GF-D8 (cell line): ENCODE measurements around the gene DNAH17.
"Not testable (repeated sequence)": the region's sequence is repeated elsewhere in the genome, so short reads cannot be mapped to it uniquely, and the experiment has no call there.

Experiments
- DNase-seq: peaks from one replicate; lab custom pipeline; 2025; lab: John Stamatoyannopoulos, UW

Gene DNAH17

DNA sequence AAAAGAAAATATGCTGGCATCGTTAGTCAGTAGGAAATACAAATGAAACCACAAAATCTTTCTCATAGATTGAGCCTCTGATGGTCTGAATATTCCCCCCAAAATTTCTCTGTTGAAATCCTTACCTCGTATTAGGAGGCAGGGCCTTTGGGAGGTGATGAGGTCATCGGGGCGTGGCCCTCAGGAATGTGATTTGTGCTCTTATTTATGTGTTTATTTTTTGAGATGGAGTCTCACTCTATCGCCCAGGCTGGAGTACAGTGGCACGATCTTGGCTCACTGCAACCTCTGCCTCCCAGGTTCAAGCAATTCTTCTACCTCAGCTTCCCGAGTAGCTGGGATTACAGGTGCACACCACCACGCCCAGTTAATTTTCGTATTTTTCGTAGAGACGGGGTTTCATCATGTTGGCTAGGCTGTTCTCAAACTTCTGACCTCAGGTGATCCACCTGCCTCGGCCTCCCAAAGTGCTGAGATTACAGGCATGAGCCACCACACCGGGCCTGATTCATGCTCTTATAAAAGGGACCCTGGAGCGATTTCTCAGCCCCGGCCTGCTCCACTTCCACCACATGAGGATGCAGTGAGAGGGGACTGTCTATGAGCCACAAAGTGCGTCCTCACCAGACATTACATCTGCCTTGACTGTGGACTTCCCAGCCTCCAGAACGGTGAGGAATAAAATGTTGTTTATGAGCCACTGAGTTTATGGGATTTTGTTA, 53.1 kb downstream of the DNAH17 start:
- no peak for DNase-seq

GRCh38 chr17:78522031-78522809, 55.0 kb downstream of the DNAH17 start:
- no peak for DNase-seq

DNA sequence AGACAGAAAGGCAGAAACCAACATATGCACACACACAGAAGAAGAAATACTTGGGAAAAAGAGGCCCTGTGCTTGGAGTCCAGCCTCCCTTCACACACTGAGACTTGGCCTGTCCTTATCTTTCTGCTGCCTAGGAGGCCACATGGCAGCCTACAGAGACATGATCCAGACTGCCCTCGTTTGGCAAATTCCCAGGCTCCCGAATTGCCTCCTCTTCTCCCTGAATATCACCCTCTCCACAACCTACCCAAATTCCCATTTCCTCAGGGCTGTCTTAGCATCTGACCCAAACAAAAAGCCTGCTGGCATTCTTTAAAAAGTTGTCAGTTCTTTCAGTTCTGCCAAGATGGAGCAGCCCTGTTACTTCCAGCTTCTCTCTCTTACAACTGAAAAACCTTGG, 59.8 kb downstream of the DNAH17 start:
- DNase-seq: no peak

GRCh38 chr17:78515480-78515879, 61.7 kb downstream of the DNAH17 start:
- no peak for DNase-seq

DNA sequence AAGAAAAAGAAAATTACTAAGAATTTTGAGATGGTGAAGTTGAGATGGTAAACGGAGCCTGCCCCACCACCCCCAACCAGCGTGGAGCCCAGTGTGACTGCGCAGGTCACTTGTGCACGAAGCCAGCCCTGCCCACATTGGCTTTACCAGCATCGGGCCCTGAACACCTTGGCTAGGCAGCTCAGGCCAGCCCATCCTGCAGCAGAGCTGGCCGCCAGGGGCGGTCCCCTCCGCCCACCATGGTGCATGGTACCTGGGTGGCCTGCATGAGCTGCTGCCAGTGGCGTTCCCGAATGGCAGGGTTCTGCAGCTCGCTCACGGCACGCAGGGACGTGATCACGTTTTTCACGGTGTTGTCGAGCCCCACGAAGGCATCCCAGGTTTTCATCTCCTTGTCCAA, 62.7 kb downstream of the DNAH17 start:
- DNase-seq: no peak

GRCh38 chr17:78512976-78513375, 64.2 kb downstream of the DNAH17 start:
- DNase-seq: no peak

DNA sequence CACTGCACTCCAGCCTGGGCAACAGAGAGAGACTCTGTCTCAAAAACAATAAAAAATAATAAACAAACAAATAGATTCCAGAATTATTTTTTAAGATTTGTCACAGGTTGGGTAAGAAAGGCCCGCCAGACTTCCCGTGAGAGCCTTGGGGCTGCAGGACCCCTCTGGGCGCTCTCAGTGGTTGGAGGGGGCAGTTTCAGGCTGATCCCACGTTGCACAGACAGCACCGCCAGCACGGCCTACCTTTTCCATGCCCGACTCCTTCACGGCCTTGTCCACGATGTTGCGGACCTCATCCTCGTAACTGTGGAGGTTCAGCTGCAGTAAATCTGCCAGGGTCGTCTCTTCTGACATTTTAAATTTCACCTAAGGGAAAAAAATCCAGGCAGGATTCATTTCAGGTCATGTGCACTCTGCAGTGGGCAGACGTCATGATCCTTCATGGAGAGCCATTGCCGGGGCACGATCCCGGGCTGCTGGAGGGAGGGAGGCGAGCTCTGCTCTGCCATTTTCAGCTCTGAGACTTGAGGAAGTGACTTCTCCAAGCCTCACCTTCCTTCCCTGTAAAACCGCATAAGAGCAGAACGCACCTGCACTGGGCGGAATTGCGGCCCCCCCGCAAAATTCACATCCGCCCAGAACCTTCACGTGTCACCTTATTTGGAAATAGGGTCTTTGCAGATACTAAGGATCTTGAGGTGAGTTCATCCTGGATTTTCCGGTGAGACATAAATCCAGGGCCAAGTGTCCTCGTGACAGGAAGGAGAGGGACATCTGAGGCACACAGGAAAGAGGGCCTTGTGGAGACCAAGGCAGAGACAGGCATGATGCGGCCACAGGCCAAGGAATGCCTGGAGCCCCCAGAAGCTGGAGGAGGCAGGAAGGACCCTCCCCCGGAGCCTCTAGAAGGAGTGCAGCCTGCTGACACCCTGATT, 66.8 kb downstream of the DNAH17 start:
- no peak for DNase-seq

DNA sequence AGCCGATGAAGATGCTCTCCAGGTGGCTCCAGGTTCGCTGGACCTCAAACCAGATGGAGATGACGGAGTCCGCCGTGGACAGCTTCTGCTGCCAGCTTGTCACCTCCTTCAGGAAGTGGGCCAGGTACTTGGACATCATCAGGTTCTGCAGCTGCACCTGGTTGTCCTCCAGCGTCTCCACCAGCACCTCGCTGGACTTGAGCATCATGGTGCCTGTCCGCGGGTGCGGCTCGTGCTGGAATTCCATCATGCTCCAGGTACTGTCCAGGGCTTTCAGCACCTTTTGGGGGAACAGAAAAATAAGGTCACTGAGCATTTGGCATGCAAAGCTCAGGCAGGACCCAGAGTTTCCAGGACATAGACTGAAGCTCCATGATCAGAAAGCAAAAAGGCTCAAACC, 69.7 kb downstream of the DNAH17 start:
- DNase-seq: no peak

DNA sequence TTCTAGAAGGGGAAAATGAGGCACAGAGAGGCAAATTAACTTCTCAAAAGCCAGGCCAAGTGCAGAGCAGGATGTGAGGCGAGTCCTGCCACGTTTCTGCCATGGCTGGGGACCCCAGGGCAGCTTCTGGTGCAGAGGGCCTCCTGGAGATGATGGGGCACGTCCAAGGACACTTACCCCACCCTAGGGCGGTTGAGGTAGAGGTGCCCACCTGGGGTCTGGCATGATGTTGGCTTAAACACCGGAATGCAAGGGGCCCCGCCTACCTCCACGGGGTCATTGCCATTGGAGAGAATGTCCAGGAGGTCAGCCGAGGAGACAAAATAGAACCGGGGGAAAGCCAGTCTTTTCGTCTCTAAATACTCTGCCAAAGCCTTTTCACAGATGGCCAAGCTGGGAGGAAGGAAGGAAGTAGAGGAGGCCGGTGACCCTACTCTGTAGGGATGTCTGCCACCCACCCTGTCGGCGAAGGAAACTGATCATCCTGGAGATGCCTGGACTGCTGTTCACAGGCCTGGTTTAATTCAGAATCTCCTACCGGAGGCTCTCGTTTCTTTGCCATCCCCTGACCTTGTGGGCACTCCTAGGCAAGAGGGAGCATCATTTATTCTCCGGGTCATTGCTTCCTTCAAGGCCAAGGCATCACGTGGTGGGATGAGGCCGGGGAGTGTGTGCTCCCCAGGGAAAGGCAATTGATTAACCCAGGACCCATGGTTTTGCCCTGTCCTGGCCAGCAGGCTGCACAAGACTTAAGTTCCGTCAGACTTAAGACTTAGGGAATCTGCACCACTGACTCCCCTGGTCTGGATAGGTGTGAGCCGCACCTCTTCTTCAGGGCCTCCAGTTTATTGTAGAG, 70.5 kb downstream of the DNAH17 start:
- DNase-seq: no peak

DNA sequence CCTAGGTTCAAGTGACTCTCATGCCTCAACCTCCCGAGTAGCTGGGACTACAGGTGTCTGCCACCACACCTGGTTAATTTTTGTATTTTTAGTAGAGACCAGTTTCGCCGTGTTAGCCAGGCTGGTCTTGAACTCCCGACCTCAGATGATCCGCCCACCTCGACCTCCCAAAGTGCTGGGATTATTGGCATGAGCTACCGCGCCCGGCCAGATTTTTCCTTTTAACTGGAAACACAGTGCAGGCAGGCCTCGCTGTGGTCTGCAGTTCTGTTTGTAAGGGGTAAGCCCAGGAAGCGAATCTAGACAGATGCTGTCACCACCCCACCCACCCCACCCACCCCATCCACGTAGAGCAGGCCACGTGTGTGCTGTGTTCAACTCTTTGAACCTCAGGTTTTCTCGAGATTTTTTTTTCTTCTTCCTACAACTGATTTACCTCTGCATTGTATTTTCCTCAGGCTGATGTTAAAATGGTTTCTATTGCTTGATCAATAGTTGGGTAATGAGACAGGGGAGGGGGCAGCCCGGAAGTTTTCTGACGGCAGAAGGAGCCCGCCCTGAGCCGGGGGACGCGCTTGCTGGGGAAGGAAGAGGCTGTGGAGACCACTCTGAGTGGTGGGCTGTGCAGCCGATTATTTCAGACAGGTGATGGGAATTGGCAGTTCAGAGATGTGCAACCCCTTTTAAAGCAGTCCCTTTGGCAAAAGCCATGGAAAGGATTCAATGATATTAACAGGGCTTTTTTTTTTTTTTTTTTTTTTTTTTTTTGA, 72.9 kb downstream of the DNAH17 start:
- DNase-seq: no peak

DNA sequence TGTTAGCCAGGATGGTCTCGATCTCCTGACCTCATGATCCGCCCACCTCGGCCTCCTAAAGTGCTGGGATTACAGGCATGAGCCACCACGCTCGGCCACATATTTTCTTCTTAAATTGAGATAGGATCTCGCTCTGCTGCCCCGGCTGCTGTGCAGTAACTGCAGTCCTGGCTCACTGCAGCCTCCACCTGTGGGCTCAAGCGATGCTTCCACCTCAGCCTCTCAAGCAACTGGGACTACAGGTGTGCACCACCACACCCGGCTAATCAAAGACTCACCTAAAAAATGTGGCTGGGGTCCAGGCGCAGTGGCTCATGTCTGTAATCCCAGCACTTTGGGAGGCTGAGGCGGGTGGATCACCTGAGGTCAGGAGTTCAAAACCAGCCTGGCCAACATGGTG, 73.8 kb downstream of the DNAH17 start:
- not testable (repeated sequence) for DNase-seq

DNA sequence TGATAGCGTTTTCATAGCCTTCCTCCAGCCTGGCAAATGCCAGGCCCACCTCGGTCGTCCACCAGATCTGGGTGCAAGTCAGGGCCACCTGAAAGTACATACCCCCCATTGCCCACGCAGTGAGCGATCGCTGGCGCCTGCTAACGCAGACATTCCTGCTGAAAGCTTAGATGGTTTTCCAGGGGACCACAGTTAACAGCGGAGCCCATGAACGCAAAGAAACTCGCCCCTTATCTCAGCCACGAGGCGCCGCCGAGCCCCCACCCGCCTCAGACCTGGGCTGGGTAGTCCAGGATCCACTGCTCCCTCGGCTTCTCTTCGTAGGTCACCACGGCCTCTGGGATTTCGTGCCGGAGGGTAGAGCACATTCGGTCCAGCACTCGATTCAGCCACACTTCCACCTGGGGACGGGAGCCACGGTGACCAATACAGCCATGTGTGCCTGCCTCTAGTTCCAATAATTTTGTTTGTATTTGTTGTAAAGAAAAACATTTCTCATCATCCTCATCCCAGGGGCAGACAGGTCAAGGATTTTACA, 74.5 kb downstream of the DNAH17 start:
- no peak for DNase-seq

GRCh38 chr17:78501241-78502036, 75.8 kb downstream of the DNAH17 start:
- DNase-seq: no peak

DNA sequence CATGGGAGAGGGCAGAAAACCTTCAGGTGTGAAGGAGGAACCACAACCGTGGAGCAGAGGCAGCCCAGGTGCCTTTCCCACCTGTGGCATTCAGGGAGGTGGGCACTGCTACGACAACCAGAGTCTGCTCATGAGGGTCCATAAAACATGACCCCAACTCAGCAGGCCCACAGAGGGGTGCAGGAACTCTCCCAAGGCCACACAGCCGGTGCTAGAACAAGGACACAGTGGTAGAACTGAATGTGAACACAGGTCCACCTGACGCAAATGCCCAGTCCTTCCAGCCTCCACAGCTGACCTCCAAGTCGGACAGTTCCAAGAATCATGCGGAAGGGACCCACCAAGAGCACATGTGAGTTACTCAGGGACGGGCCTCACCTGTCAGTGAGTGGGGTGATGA, 76.4 kb downstream of the DNAH17 start:
- DNase-seq: no peak

DNA sequence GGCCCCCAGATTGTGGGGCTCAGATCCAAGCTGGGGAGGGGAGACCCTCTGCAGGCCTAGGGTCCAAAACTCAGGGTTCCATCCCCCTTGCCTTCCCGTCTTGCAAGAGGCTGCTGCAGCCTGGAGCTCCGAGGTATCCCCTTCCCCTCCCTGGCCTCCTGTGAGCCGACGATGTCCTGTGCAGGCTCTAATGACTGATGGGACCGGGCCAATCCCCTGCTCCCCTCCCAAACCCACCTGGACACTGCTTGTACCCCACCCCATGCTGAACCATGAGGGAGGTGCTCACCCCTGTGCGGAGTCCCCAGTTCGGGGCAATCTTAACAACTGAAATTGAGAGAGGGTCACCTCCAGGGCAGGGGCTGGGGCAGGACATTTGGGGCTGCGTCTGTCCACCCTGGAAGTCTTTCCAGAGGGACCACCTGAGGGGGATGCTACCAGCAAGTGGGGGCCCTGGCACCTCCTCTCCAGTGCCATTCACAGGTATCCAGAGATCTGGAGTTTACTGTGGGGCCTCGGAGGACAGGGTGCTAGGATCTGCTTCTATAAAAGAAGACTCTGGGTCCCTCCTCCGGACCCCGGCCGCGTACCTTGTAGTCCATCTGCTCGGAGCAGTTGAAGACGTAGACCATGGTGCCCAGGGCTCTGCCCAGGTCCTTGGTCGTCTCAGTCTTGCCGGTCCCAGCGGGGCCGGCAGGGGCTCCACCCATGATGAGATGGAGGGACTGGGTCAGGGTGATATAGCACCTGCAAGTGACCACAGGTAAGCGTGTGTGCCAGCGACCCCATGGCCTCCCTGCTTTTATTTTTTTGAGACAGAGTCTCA, 77.3 kb downstream of the DNAH17 start:
- no peak for DNase-seq

- DNase-seq: no peak
These were observed 78.3 kb downstream of the DNAH17 start for GRCh38 chr17:78498848-78499247.

DNA sequence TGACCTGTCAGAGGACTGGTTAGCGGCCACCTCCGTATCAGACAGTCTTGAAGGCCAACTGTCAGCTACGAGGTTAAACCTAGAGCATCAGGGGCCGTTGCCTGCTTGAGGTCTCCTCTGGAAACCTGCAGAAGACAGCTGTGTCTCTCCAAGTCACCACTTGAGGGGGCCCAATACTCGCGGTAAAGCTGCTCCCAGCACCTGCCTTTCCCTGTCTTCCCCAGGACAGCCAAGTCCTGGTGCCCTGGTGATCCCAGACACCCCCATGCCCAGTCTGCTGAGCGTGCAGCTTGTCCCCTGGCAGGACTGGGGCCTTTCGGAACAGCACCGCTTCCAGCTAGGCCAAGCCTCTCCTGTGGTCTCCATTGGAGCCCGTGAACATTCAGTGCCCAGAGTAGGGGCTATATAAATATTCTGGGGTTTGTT, 80.1 kb downstream of the DNAH17 start:
- peak; percentile 37 for DNase-seq

- DNase-seq: no peak
These were observed 80.9 kb downstream of the DNAH17 start for GRCh38 chr17:78496311-78496710.

- DNase-seq: no peak
These were observed 81.6 kb downstream of the DNAH17 start for GRCh38 chr17:78495634-78496033.
